ENCODE measurements around the gene ACTR10. TPM values are rescaled to one million over a fixed set of nuclear protein-coding genes. Genes with fewer than 3 reads are reported as not detected.

ACTR10 gene
- total RNA-seq, 1 donor from 2014 or later, result 40.5 TPM

DNA sequence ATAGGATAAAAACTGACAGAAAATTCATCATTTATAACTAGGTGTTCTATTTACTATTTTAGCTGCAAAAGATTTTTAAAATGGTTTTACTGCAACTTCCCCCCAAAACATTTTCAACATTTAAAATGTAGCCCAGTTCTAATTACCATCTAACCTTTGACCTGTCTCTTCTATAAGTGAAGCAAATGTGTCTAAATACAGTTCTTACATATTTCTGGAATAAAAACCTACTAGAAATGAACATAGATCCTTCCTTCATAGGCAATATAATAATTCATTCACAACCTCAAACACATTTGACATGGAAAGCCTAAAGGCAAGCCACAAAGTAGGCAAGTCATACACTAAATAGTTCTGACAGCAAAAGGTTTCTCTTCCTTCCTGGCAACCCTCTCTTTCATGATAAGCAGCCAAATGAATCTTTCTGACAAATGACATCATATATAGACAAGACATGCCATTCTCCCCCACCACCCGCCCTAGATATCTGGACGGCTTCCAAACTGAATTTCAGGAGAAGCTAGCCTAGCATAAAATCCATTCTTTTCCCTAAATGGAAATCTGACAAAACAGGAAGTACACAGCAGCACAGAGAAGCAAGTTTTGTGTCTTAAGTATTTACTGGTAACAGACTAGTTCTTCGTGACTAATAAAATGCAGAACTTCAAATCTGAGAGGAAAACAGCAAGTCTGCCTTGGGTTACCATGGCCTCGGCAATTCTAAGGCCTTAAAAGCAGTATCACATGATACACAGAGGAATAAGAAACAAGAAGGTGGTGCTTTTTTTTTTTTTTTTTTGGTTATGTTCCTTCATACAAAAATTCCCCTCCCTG lies 81.2 kb downstream of the ACTR10 start:
- peaks cover 34% of the 10 kb centered on the region for H3K4me1 Mint-ChIP-seq
- DNase-seq (no peak), ATAC-seq (ENCODE audit: low read depth) (peak; percentile 90)
- intact Hi-C loops (cut with micrococcal nuclease), result loop anchor here (1.0 to 2.0 kb wide), 3 partner anchors 14 to 36 kb away; partner anchors contain the start of genes ARID4A and PSMA3
- H3K4me3 Mint-ChIP-seq, result peak overlapping the region; percentile 71
- H3K27ac Mint-ChIP-seq, result peak overlapping the region; percentile 95
- H3K27me3 Mint-ChIP-seq, result no peaks in the 10 kb centered on the region
- TF ChIP-seq CTCF (IDR thresholded peaks at IDR 0.05), result no peak
- peaks cover 84% of the 10 kb centered on the region for H3K36me3 Mint-ChIP-seq (ENCODE audit: low read depth)
- no peaks in the 10 kb centered on the region for H3K9me3 Mint-ChIP-seq
- ChIA-PET POLR2A (interaction anchor here (0.7 to 2.6 kb wide), 4 partner anchors 8 to 17 kb away, joined by 5 to 14 read pairs (median 9); partner anchors contain the start of gene ARID4A), CTCF (no interaction called here)

DNA sequence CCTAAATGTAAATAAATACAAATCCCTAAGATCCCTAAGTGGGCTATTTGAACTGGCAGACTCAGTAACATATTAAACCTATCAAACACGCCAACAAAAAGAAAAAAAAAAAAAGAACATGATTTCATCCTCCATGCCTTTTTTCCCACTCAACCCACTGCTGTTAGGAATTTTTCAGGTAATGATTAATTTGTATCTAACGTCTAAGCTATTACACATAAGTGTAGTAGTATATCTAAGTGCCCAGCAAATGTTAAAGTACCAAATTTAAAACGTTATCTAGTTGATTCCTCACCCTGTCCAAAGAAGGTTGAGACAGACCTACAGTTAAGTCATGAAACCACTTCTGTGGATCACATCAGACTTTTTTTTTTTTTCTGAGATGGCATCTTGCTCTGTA lies 82.0 kb downstream of the ACTR10 start:
- H3K4me3 Mint-ChIP-seq, result no peak overlapping the region
- DNase-seq (no peak), ATAC-seq (ENCODE audit: low read depth) (no peak)
- no peak for TF ChIP-seq CTCF (IDR thresholded peaks at IDR 0.05)
- peak overlapping the region; percentile 95 for H3K27ac Mint-ChIP-seq
- no peaks in the 10 kb centered on the region for H3K27me3 Mint-ChIP-seq
- POLR2A ChIA-PET, result interaction anchor here (0.7 to 2.6 kb wide), 4 partner anchors 8 to 16 kb away, joined by 5 to 14 read pairs (median 9); partner anchors contain the start of gene ARID4A
- H3K36me3 Mint-ChIP-seq (ENCODE audit: low read depth), result peaks cover 86% of the 10 kb centered on the region
- intact Hi-C loops (cut with micrococcal nuclease), result loop anchor here (1.0 to 2.0 kb wide), 3 partner anchors 15 to 37 kb away; partner anchors contain the start of genes ARID4A and PSMA3
- peaks cover 33% of the 10 kb centered on the region for H3K4me1 Mint-ChIP-seq
- CTCF ChIA-PET, result interaction anchor here (0.6 kb wide), 1 partner anchor 60 kb away, joined by 3 read pairs; no protein-coding TSS in a partner anchor
- H3K9me3 Mint-ChIP-seq, result no peaks in the 10 kb centered on the region

DNA sequence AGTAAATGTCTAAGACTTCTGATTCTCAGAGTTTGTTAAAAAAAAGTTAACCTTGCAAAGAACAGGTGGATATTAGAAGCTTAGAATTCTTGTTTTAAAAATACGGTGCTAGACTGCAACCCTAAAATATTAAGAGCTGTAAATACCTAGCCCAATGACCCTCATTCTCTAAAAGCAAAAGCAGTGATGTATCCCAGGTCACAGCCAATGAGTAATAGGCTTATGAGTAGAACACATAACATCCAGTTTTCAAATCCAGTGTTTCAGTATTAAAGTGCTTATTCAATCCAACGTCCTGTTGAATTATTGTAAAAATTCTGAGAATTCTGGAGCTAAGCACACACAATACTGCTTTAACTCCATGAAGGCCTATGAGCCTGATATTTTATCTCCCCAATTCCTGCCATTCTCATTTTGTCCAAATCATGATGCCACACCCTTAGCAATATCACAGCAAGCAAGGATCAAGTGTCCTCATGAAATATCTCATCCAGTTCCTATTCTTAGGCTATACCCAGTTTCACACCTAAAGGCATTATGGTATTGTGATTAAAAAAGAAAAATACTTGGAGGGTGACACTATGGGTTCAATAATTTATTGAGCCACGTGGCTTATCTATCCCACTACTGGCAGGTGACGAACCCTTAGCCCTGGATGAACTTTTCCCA lies 83.1 kb downstream of the ACTR10 start:
- peaks cover 38% of the 10 kb centered on the region for H3K4me1 Mint-ChIP-seq
- CTCF ChIA-PET, result no interaction called here

DNA sequence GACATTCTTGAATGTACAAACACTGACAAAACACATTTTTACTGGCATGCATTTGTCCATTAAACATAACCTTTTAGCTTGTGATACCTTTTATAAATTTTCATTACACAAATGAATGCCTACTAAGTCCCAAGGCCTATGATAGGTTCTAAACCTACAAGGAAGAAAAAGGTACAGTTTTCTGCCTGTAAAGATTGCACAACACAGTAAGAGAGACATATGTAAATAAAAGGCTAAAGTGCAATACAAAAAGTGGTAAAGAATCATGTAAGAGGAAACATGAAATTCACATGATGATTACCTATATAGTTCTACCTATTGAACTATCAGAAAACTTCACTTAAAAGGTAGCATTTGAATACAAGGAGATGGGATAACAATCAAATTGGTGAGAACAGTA lies 83.8 kb downstream of the ACTR10 start:
- intact Hi-C loops (cut with micrococcal nuclease), result no loop called here
- DNase-seq (no peak), ATAC-seq (ENCODE audit: low read depth) (no peak)
- no peak for TF ChIP-seq CTCF (IDR thresholded peaks at IDR 0.05)
- H3K27me3 Mint-ChIP-seq, result no peaks in the 10 kb centered on the region
- no peak overlapping the region for H3K4me3 Mint-ChIP-seq
- peaks cover 90% of the 10 kb centered on the region for H3K36me3 Mint-ChIP-seq (ENCODE audit: low read depth)
- no peaks in the 10 kb centered on the region for H3K9me3 Mint-ChIP-seq
- peaks cover 41% of the 10 kb centered on the region for H3K4me1 Mint-ChIP-seq
- no peak overlapping the region for H3K27ac Mint-ChIP-seq
- POLR2A ChIA-PET, result no interaction called here
- CTCF ChIA-PET, result no interaction called here

More for the DNA sequence above, 83.1 kb downstream of the ACTR10 start:
- H3K4me3 Mint-ChIP-seq, result no peak overlapping the region
- H3K36me3 Mint-ChIP-seq (ENCODE audit: low read depth), result peaks cover 88% of the 10 kb centered on the region
- POLR2A ChIA-PET, result no interaction called here
- H3K27me3 Mint-ChIP-seq, result no peaks in the 10 kb centered on the region
- no peak for ATAC-seq (ENCODE audit: low read depth)
- peak overlapping the region; percentile 41 for H3K27ac Mint-ChIP-seq
- DNase-seq, result no peak
- intact Hi-C loops (cut with micrococcal nuclease), result no loop called here
- no peak for TF ChIP-seq CTCF (IDR thresholded peaks at IDR 0.05)
- no peaks in the 10 kb centered on the region for H3K9me3 Mint-ChIP-seq

DNA sequence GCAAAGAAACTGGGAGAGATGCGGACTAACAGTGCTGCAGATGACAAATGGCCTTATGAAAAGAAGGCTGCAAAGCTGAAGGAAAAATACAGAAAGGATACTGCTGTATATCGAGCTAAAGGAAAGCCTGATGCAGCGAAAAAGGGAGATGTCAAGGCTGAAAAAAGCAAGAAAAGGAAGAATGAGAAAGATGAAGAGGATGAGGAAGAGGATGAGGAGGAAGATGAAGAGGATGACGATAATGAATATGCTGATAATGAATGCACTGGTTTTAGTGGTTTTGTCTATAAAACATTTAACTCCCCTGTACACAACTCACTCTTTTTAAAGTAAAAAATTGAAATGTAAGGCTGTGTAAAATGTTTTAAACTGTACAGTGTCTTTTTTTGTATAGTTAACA lies 85.2 kb downstream of the ACTR10 start:
- Mint-ChIP-seq H3K4me1 (peaks cover 42% of the 10 kb centered on the region), H3K9me3 (no peaks in the 10 kb centered on the region), H3K36me3 (ENCODE audit: low read depth) (peaks cover 92% of the 10 kb centered on the region), H3K4me3 (no peak overlapping the region), H3K27ac (no peak overlapping the region), H3K27me3 (no peaks in the 10 kb centered on the region)
- POLR2A ChIA-PET, result interaction anchor here (2.2 kb wide), 1 partner anchor 13 kb away, joined by 10 read pairs; the partner anchor contains the start of gene ARID4A
- no peak for ATAC-seq (ENCODE audit: low read depth)
- no peak for DNase-seq
- CTCF ChIA-PET, result no interaction called here
- TF ChIP-seq CTCF (IDR thresholded peaks at IDR 0.05), result no peak
- intact Hi-C loops (cut with micrococcal nuclease), result no loop called here

Data from activated B cell treated with CpG ODN at 0.5 μM for 24 hours (primary cell).